HepG2 (cell line): Measurements from ENCODE around the gene ZSWIM2. TPM values are rescaled to one million over a fixed set of nuclear protein-coding genes. Genes with fewer than 3 reads are reported as not detected.

ENCODE experiments used
- ATAC-seq: fragments of 200-7000 bp; cut with Tn5 transposase; 3 replicates; pipeline ENCODE4 v1.9.1; 2020; ENCODE audit warnings: mild to moderate bottlenecking, moderate library complexity
- BruUV-seq: library from RNA; stranded (reverse); fragments of 400-500 nt; replicated peaks from 2 replicates; lab custom pipeline; 2021; lab: Mats Ljungman, UMichigan
- CTCF ChIA-PET: fragments of 300-600 bp; formaldehyde crosslinking; extraction: SDS; loops from one replicate; lab custom pipeline; 2021; ENCODE audit warnings: low total read pairs, inconsistent platforms, low intra/inter-chr PET ratio; lab: Yijun Ruan, JAX
- POLR2A ChIA-PET: fragments of 350-600 bp; sonication (Branson Sonifier 250); formaldehyde crosslinking; loops from one replicate; lab custom pipeline; 2020; ENCODE audit warnings: antibody characterized with exemption, inconsistent platforms; lab: Yijun Ruan, JAX
- DNase-seq: peaks from one replicate; pipeline ENCODE4 v3.0.0-alpha.2; 2015; ENCODE audit warnings: low spot score
- FAIRE-seq: peaks from 3 replicates; lab custom pipeline; 2011; peaks lifted over from hg19 to GRCh38; lab: Jason Lieb, UNC
- H2AFZ ChIP-seq: one replicate; pipeline ENCODE4 v1.6.1; 2011; ENCODE audit warnings: low read length, inconsistent platforms
- H3K27ac ChIP-seq: fragments of 300-600 bp; 3 replicates; pipeline ENCODE4 v1.8.0; 2011; ENCODE audit warnings: mixed run types, mild to moderate bottlenecking, mixed read lengths, low read length, inconsistent platforms; ENCODE audit not compliant: insufficient read depth; ENCODE audit errors: extremely low read length
- H3K27me3 ChIP-seq, 2 experiments: fragments of 200-600 bp in 1 of 2; 2 replicates in 1 of 2; 3 replicates in 1 of 2; pipeline versions ENCODE4 v1.6.0 to v1.8.0; 2011; ENCODE audit warnings: low read length in 2 of 2, mild to moderate bottlenecking in 2 of 2, moderate library complexity in 2 of 2, inconsistent platforms in 1 of 2; ENCODE audit not compliant: insufficient read depth in 2 of 2, control insufficient read depth in 1 of 2
- H3K36me3 ChIP-seq, 2 experiments: fragments of 200-600 bp in 1 of 2; replicated peaks in 1 of 2; 2 replicates in 1 of 2; 3 replicates in 1 of 2; pipeline versions ENCODE4 v1.5.1 to v1.8.0; 2011; ENCODE audit warnings: low read length in 2 of 2, inconsistent platforms in 1 of 2; ENCODE audit not compliant: insufficient read depth in 2 of 2, control insufficient read depth in 1 of 2
- H3K4me1 ChIP-seq: 2 replicates; pipeline ENCODE4 v1.5.1; 2012; ENCODE audit warnings: low read length, inconsistent platforms; ENCODE audit not compliant: insufficient read depth
- H3K4me2 ChIP-seq: 2 replicates; pipeline ENCODE4 v1.6.0; 2011; ENCODE audit warnings: low read depth, low read length, inconsistent platforms
- H3K4me3 ChIP-seq, 3 experiments: fragments of 200-600 bp in 1 of 3; sonication (generic), shearing (Covaris generic) in 1 of 3; replicated peaks in 1 of 3; 2 replicates each; pipeline ENCODE4 v1.5.1; 2011 to 2016; ENCODE audit warnings: low read length in 3 of 3, inconsistent platforms in 2 of 3, low read depth in 2 of 3, mild to moderate bottlenecking in 2 of 3, control low read depth in 1 of 3, mixed read lengths in 1 of 3; ENCODE audit not compliant: insufficient read depth in 1 of 3
- H3K79me2 ChIP-seq: one replicate; pipeline ENCODE4 v1.6.1; 2011; ENCODE audit warnings: low read length, inconsistent platforms; ENCODE audit not compliant: insufficient read depth
- H3K9ac ChIP-seq: 2 replicates; pipeline ENCODE4 v1.6.0; 2011; ENCODE audit warnings: mild to moderate bottlenecking, low read depth, low read length, inconsistent platforms; ENCODE audit not compliant: insufficient read depth
- H3K9me3 ChIP-seq: 2 replicates; pipeline ENCODE4 v1.5.1; 2012; ENCODE audit warnings: mild to moderate bottlenecking, low read length
- H4K20me1 ChIP-seq: 2 replicates; pipeline ENCODE4 v1.6.0; 2011; ENCODE audit warnings: inconsistent platforms, mild to moderate bottlenecking, low read length, moderate library complexity; ENCODE audit not compliant: insufficient read depth
- CEBPB ChIP-seq: IDR thresholded peaks from 2 replicates; pipeline ENCODE4 v1.6.1; 2011; ENCODE audit warnings: low read depth, low read length, improper control_type of control experiment, borderline replicate concordance
- IRF2 ChIP-seq: IDR thresholded peaks from 2 replicates; pipeline ENCODE4 v1.6.1; 2018; ENCODE audit warnings: missing genetic modification reagents, missing compliant biosample characterization
- WGBS: methylation state at CpG from one replicate; pipeline ENCODE4 v1.1.6; 2017; ENCODE audit warnings: low lambda C conversion rate; 5-methylcytosine and 5-hydroxymethylcytosine counted together
- in situ Hi-C: cut with HindIII; loops from 2 replicates; pipeline ENCODE4 v1.10.0; 2017; ENCODE audit warnings: low pct_unique_long_range_greater_than_20kb; ENCODE audit not compliant: extremely low pct_ligation_motif_present
- intact Hi-C: fragments of 100-400 bp; cut with micrococcal nuclease; formaldehyde crosslinking; loops from one replicate; pipeline ENCODE4 v1.10.0; 2022; ENCODE audit not compliant: unreplicated experiment
- polyA plus RNA-seq, 8 experiments: library from polyadenylated mRNA; depleted of rRNA in 3 of 8; stranded (reverse) in 7 of 8; unstranded in 1 of 8; fragments of >200 nt; fragmentation: Illumina TruSeq in 4 of 8; extraction: Trizol in 4 of 8; gene quantifications; 2 replicates each; pipeline versions ENCODE4 v1.2.1 to v1.2.3, GENCODE V29; 2011 to 2016; ENCODE audit warnings: low read depth in 4 of 8, missing spikeins in 1 of 8, mixed read lengths in 1 of 8; ENCODE audit not compliant: insufficient read depth in 1 of 8
- total RNA-seq, 5 experiments: library from RNA; depleted of rRNA; stranded (reverse); fragments of >200 nt; fragmentation: Illumina TruSeq; extraction: Trizol; gene quantifications; 2 replicates each; pipeline ENCODE4 v1.2.3, GENCODE V29; 2016; ENCODE audit warnings: low read depth in 1 of 5
- TF ChIP-seq, protein P1 (sequence below): IDR thresholded peaks from 2 replicates; pipeline ENCODE4 v1.6.1; 2016; ENCODE audit warnings: low read depth

ZSWIM2 gene
- total and polyA plus RNA-seq, 2 of the 13 experiments (the other 11 are each of a cell fraction or from before 2014, with no cell fraction given), result not detected

DNA sequence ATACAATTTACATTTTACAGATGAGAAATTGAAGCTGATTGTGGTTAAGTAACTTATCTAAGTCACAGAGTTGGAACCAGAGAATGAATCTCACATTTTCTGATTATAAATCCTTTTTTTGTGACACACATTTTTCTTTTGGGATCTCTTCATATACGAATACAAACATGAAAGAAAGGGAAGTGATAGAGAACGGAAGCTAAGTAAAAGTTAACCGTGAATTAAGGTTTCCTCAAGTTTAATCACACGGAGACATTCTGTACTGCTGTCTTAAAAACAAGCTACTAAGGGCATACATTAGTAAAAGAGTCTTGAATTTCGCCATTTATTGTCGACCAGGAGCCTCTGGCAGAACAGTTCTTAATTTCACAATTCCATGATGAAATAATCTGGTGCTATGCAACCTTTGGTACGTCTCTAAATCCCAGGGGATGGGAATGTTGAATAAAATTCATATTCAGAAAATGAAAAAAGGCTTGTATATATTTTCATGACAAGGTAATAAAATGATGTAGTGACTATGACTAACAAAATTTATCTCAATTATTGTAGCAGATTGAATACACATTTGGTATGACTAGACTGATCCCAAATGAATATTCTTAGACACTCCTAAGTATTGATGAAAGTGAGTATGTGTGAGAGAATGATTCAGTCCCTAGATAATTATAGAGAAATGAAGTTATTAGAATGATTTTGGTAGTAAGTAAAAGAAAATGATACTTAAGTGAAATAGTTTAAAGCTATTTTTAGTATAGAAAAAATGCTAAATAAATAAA, 40.3 kb upstream of the ZSWIM2 start:
- DNase-seq (no peak), ATAC-seq (no peak), FAIRE-seq (no peak)
- WGBS, result 6% methylated on average over 7 of the region's 7 CpGs
- in situ Hi-C loops (no loop called here), intact Hi-C loops (no loop called here)
- no peak for TF ChIP-seq IRF2 (CRISPR knock-in tag)
- TF ChIP-seq, protein P1, sequence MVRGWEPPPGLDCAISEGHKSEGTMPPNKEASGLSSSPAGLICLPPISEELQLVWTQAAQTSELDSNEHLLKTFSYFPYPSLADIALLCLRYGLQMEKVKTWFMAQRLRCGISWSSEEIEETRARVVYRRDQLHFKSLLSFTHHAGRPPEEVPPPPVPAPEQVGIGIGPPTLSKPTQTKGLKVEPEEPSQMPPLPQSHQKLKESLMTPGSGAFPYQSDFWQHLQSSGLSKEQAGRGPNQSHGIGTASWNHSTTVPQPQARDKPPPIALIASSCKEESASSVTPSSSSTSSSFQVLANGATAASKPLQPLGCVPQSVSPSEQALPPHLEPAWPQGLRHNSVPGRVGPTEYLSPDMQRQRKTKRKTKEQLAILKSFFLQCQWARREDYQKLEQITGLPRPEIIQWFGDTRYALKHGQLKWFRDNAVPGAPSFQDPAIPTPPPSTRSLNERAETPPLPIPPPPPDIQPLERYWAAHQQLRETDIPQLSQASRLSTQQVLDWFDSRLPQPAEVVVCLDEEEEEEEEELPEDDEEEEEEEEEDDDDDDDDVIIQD (CRISPR knock-in tag), result no peak
- peak; percentile 46; the same call in 1 of the 2 replicates for TF ChIP-seq CEBPB
- no peaks in the 10 kb centered on the region for H4K20me1 ChIP-seq
- CTCF ChIA-PET, result no interaction called here
- H3K4me2 ChIP-seq, result no peak overlapping the region
- H3K27me3 ChIP-seq, result no peaks in the 10 kb centered on the region
- no peak overlapping the region for H3K9ac ChIP-seq
- H3K27ac ChIP-seq, result no peak overlapping the region
- POLR2A ChIA-PET, result no interaction called here
- no peaks in the 10 kb centered on the region for H3K36me3 ChIP-seq
- no peak overlapping the region for H2AFZ ChIP-seq
- no peaks in the 10 kb centered on the region for H3K9me3 ChIP-seq
- H3K79me2 ChIP-seq, result no peaks in the 10 kb centered on the region
- no peak overlapping the region for H3K4me3 ChIP-seq
- no peaks in the 10 kb centered on the region for H3K4me1 ChIP-seq
- BruUV-seq, result no TSS peak
